ENCODE results near the gene SENP3. TPM values are rescaled to one million over a fixed set of nuclear protein-coding genes. Genes with fewer than 3 reads are reported as not detected.

SENP3 gene
- total and polyA plus RNA-seq, 2 of the 13 experiments (the other 11 are each of a cell fraction or from before 2014, with no cell fraction given): 55.8 to 75.4 TPM

GRCh38 chr17:7572338-7572587 is 10.5 kb downstream of the SENP3 start (continued):
- no peak for TF ChIP-seq ZBTB14 (CRISPR knock-in tag; IDR thresholded peaks at IDR 0.05)
- TF ChIP-seq SPEN (CRISPR knock-in tag; IDR thresholded peaks at IDR 0.05; ENCODE audit: low read depth): peak; percentile 94
- peak; percentile 93; the same call in 1 of the 2 replicates for TF ChIP-seq TBX2 (CRISPR knock-in tag; IDR thresholded peaks at IDR 0.05; ENCODE audit: borderline replicate concordance)
- TF ChIP-seq ISX (CRISPR knock-in tag; conservative IDR thresholded peaks at IDR 0.05): no peak; the same call in 1 of the 2 replicates
- TF ChIP-seq ZBTB20 (CRISPR knock-in tag; IDR thresholded peaks at IDR 0.05; ENCODE audit: borderline replicate concordance, low read depth): peak; percentile 56
- TF ChIP-seq ZNF143 (CRISPR knock-in tag; IDR thresholded peaks at IDR 0.05): peak; percentile 63
- TF ChIP-seq MYC (CRISPR knock-in tag; IDR thresholded peaks at IDR 0.05; ENCODE audit: borderline replicate concordance): peak; percentile 99
- TF ChIP-seq ZNF879 (CRISPR knock-in tag; IDR thresholded peaks at IDR 0.05): 0 out of 2 replicates have a peak, but pooled peaks have one; percentile 22
- no peak for TF ChIP-seq ARID2 (CRISPR knock-in tag; IDR thresholded peaks at IDR 0.05; ENCODE audit: borderline replicate concordance)
- no peak for TF ChIP-seq ONECUT2 (CRISPR knock-in tag; IDR thresholded peaks at IDR 0.05)
- TF ChIP-seq ZNF230 (CRISPR knock-in tag; IDR thresholded peaks at IDR 0.05): no peak
- peak; percentile 16; the same call in 1 of the 2 replicates for TF ChIP-seq ZNF446 (CRISPR knock-in tag; IDR thresholded peaks at IDR 0.05)
- TF ChIP-seq ZNF510 (CRISPR knock-in tag; IDR thresholded peaks at IDR 0.05; ENCODE audit: low read depth): 0 out of 2 replicates have a peak, but pooled peaks have one; percentile 16
- TF ChIP-seq YEATS4 (CRISPR knock-in tag; IDR thresholded peaks at IDR 0.05; ENCODE audit: borderline replicate concordance): peak; percentile 96
- no peak for TF ChIP-seq ZNF775 (CRISPR knock-in tag; IDR thresholded peaks at IDR 0.05; ENCODE audit: borderline replicate concordance)
- peak; percentile 87 for TF ChIP-seq CREB3 (CRISPR knock-in tag; IDR thresholded peaks at IDR 0.05)
- TF ChIP-seq RAD51 (IDR thresholded peaks at IDR 0.05; ENCODE audit: borderline replicate concordance): peak; percentile 87
- no peak for TF ChIP-seq ZNF703 (CRISPR knock-in tag; IDR thresholded peaks at IDR 0.05; ENCODE audit: borderline replicate concordance)
- TF ChIP-seq, protein P1, sequence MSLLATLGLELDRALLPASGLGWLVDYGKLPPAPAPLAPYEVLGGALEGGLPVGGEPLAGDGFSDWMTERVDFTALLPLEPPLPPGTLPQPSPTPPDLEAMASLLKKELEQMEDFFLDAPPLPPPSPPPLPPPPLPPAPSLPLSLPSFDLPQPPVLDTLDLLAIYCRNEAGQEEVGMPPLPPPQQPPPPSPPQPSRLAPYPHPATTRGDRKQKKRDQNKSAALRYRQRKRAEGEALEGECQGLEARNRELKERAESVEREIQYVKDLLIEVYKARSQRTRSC (CRISPR knock-in tag; IDR thresholded peaks at IDR 0.05; ENCODE audit: low read depth): 0 out of 2 replicates have a peak, but pooled peaks have one; percentile 38
- TF ChIP-seq, protein P2, sequence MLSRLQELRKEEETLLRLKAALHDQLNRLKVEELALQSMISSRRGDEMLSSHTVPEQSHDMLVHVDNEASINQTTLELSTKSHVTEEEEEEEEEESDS (CRISPR knock-in tag; IDR thresholded peaks at IDR 0.05; ENCODE audit: borderline replicate concordance): peak; percentile 65; the same call in 1 of the 2 replicates
- peak; percentile 8; the same call in 1 of the 2 replicates for TF ChIP-seq HES4 (CRISPR knock-in tag; IDR thresholded peaks at IDR 0.05; ENCODE audit: borderline replicate concordance)
- TF ChIP-seq MBD4 (IDR thresholded peaks at IDR 0.05; ENCODE audit: borderline replicate concordance, low read length): no peak
- no peak; the same call in 1 of the 2 replicates for TF ChIP-seq ZNF605 (CRISPR knock-in tag; IDR thresholded peaks at IDR 0.05)
- no peak for TF ChIP-seq SIX1 (CRISPR knock-in tag; IDR thresholded peaks at IDR 0.05; ENCODE audit: borderline replicate concordance)
- TF ChIP-seq EZH2 (conservative IDR thresholded peaks at IDR 0.05; ENCODE audit: low read depth, low read length): no peak
- no peak for TF ChIP-seq ZSCAN31 (CRISPR knock-in tag; IDR thresholded peaks at IDR 0.05; ENCODE audit: low read depth)
- no peak for TF ChIP-seq MZF1 (CRISPR knock-in tag; IDR thresholded peaks at IDR 0.05; ENCODE audit: borderline replicate concordance)
- TF ChIP-seq, protein P3, sequence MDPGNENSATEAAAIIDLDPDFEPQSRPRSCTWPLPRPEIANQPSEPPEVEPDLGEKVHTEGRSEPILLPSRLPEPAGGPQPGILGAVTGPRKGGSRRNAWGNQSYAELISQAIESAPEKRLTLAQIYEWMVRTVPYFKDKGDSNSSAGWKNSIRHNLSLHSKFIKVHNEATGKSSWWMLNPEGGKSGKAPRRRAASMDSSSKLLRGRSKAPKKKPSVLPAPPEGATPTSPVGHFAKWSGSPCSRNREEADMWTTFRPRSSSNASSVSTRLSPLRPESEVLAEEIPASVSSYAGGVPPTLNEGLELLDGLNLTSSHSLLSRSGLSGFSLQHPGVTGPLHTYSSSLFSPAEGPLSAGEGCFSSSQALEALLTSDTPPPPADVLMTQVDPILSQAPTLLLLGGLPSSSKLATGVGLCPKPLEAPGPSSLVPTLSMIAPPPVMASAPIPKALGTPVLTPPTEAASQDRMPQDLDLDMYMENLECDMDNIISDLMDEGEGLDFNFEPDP (CRISPR knock-in tag; conservative IDR thresholded peaks at IDR 0.05): no peak
- TF ChIP-seq ZNF124 (CRISPR knock-in tag; IDR thresholded peaks at IDR 0.05): 0 out of 2 replicates have a peak, but pooled peaks have one; percentile 12
